Renal cortical epithelial cell (primary cell): ENCODE data around the gene TIMM23. TPM values are rescaled to one million over a fixed set of nuclear protein-coding genes. Genes with fewer than 3 reads are reported as not detected.

Experiments used
- DNase-seq: peaks from one replicate; pipeline ENCODE4 v3.0.0-alpha.2; 2011; ENCODE audit warnings: low read depth
- total RNA-seq: library from RNA; depleted of rRNA; stranded (reverse); fragments of >200 nt; gene quantifications from 2 replicates; pipeline ENCODE4 v1.2.3, GENCODE V29; 2014

The TIMM23 gene
- total RNA-seq, 1 donor from 2014 or later, result 91.4 TPM

- DNase-seq, result no peak
These were observed 80.6 kb downstream of the TIMM23 start for GRCh38 chr10:46052791-46053375.

Other genes starting within 250 kb of the TIMM23 start
- gene WASHC2C, start 245.2 kb upstream of the TIMM23 start, total RNA-seq, result 29.0 and 47.1 TPM in 2 replicates
- gene AGAP4, start 125.0 kb upstream of the TIMM23 start, total RNA-seq, result 0.35 and 5.9 TPM in 2 replicates
- gene NCOA4, start 58.1 kb downstream of the TIMM23 start, total RNA-seq, result 265 and 272 TPM in 2 replicates
- not detected in 2 replicates for gene MSMB, start 73.8 kb downstream of the TIMM23 start, total RNA-seq